ENCODE results near the gene TES.

DNA sequence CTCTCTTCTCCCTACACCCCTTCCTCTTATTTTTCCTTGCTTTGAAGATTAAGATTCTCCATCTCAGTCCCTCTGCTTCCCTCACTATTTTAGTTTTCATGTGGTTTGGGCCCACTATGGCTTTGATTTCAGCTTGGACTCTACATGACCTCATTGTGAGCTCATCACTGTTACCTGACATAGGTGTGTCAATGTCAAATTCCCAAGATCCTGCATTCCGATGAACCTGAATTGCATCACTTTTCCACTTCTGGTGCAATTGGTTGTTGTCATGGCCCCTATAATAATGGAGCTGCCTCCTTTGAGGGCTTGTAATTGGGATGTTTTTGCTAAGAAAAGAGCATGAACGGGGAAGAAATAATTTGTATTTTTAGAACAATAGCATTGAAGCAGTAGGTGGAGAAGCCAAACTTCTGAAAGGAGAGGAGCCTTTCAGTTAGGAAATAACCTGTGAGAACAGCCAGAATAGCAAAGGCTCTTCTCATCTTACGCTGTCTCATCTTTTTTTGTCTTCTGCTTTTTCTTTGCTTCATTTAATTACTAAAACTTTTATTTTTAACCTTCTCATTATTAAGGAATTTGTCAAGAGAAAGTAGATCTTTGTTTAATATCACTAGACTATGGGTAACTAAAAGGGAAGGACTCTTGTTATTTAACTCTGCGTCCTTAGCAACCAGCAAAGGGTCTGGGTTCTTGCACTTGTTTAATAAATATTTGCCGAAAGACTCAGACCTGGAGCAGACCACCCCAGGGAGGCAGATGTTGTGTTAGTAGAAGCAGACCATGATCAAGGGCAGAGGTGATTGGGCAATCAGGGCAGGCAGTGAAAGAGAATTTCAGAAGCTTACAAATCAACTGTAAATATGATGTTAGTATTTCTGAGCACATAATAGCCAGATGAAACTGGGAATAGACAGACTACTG, 95.4 kb downstream of the TES start:
- TF ChIP-seq, protein P1, sequence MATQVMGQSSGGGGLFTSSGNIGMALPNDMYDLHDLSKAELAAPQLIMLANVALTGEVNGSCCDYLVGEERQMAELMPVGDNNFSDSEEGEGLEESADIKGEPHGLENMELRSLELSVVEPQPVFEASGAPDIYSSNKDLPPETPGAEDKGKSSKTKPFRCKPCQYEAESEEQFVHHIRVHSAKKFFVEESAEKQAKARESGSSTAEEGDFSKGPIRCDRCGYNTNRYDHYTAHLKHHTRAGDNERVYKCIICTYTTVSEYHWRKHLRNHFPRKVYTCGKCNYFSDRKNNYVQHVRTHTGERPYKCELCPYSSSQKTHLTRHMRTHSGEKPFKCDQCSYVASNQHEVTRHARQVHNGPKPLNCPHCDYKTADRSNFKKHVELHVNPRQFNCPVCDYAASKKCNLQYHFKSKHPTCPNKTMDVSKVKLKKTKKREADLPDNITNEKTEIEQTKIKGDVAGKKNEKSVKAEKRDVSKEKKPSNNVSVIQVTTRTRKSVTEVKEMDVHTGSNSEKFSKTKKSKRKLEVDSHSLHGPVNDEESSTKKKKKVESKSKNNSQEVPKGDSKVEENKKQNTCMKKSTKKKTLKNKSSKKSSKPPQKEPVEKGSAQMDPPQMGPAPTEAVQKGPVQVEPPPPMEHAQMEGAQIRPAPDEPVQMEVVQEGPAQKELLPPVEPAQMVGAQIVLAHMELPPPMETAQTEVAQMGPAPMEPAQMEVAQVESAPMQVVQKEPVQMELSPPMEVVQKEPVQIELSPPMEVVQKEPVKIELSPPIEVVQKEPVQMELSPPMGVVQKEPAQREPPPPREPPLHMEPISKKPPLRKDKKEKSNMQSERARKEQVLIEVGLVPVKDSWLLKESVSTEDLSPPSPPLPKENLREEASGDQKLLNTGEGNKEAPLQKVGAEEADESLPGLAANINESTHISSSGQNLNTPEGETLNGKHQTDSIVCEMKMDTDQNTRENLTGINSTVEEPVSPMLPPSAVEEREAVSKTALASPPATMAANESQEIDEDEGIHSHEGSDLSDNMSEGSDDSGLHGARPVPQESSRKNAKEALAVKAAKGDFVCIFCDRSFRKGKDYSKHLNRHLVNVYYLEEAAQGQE (IDR thresholded peaks at IDR 0.05): no peak
- TF ChIP-seq CTCF (IDR thresholded peaks at IDR 0.05; ENCODE audit: low read depth, low read length, missing input control) (no peak), GABPA (IDR thresholded peaks at IDR 0.05 in 1 of 2, conservative IDR thresholded peaks at IDR 0.05 in 1 of 2) (no peak), RAD21 (IDR thresholded peaks at IDR 0.05) (no peak), RXRA (IDR thresholded peaks at IDR 0.05) (peak in 1 of 2 donors; percentile 52)
- TF ChIP-seq, protein P2, sequence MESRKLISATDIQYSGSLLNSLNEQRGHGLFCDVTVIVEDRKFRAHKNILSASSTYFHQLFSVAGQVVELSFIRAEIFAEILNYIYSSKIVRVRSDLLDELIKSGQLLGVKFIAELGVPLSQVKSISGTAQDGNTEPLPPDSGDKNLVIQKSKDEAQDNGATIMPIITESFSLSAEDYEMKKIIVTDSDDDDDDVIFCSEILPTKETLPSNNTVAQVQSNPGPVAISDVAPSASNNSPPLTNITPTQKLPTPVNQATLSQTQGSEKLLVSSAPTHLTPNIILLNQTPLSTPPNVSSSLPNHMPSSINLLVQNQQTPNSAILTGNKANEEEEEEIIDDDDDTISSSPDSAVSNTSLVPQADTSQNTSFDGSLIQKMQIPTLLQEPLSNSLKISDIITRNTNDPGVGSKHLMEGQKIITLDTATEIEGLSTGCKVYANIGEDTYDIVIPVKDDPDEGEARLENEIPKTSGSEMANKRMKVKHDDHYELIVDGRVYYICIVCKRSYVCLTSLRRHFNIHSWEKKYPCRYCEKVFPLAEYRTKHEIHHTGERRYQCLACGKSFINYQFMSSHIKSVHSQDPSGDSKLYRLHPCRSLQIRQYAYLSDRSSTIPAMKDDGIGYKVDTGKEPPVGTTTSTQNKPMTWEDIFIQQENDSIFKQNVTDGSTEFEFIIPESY (IDR thresholded peaks at IDR 0.05): peak; percentile 18

Data from liver (tissue), 3 donors.